ENCODE data around the gene NOL9.

Gene NOL9

DNA sequence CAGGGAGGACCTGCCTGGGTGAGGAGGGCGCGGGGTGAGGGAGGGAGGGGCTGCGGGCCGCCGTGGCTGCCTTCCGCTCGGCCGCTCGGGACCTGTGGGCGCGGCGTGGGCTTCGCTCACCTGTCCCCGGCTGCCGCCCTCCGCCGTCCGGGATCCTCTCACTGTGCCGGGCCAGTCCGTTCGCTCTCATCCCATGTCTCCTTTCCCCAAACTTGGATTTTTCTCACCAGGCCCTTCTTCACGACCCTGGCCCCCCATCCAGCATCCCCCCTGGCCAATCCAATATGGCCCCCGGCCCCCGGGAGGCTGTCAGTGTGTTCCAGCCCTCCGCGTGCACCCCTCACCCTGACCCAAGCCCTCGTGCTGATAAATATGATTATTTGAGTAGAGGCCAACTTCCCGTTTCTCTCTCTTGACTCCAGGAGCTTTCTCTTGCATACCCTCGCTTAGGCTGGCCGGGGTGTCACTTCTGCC, 25.8 kb upstream of the NOL9 start:
- DNase-seq (ENCODE audit: insufficient read length): no peak
- no peak for FAIRE-seq
- TF ChIP-seq POLR2A (IDR thresholded peaks at IDR 0.05; ENCODE audit: low read depth, low read length) (no peak), POLR2AphosphoS5 (IDR thresholded peaks at IDR 0.05; ENCODE audit: low read depth, low read length) (no peak), TAF1 (IDR thresholded peaks at IDR 0.05; ENCODE audit: borderline replicate concordance, low read depth, low read length) (no peak)

GRCh38 chr1:6579374-6580118, 25.2 kb upstream of the NOL9 start, which contains the start of gene ZBTB48:
TSS of gene ZBTB48 (plus strand) at chr1:6579994. CDS start at chr1:6580610, 616 bp downstream.
- TF ChIP-seq POLR2A (IDR thresholded peaks at IDR 0.05; ENCODE audit: low read depth, low read length) (peak; percentile 96), TAF1 (IDR thresholded peaks at IDR 0.05; ENCODE audit: borderline replicate concordance, low read depth, low read length) (0 out of 2 replicates have a peak, but pooled peaks have one; percentile 26), POLR2AphosphoS5 (IDR thresholded peaks at IDR 0.05; ENCODE audit: low read depth, low read length) (peak; percentile 90)
- FAIRE-seq: peak; percentile 99
- DNase-seq (ENCODE audit: insufficient read length): peak; percentile 100

- FAIRE-seq: no peak
- no peak for TF ChIP-seq POLR2A (IDR thresholded peaks at IDR 0.05; ENCODE audit: low read depth, low read length)
- TF ChIP-seq POLR2AphosphoS5 (IDR thresholded peaks at IDR 0.05; ENCODE audit: low read depth, low read length): no peak
- no peak for TF ChIP-seq TAF1 (IDR thresholded peaks at IDR 0.05; ENCODE audit: borderline replicate concordance, low read depth, low read length)
- DNase-seq (ENCODE audit: insufficient read length): no peak
These were observed 24.5 kb upstream of the NOL9 start for GRCh38 chr1:6578624-6579373.

DNA sequence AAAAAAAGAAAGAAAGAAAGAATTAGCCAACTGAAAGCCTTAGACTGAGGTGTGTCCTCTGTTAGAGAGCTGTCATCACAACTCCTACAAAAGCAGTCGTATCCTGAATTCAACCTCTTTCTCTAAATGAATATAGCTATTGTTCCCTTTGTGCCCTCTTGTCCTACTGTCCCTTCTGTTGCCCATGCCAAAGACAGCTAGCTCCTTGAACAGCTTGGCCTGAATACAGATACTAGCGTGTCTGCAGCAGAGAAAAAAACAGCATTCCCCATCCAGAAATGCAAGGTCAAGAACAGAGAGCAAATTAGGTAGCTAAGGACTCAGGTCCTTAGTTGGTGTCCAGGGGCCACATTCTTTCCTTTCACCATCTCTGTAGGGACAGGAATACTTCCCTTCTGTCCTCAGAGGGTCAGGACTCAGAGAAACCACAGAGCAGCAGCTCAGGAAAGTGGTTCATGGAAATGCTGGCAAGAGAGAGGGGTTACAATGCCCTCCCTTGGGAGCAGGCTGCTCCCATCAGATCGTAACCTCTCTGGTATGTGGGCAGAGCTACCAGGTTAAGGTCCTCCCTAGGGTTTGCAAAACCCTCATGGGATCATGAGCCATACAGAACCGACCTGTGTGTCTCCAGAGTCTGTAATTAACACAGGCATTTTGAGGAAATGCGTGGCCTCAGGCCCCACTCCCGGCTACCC, 23.7 kb upstream of the NOL9 start:
- no peak for FAIRE-seq
- no peak for TF ChIP-seq POLR2A (IDR thresholded peaks at IDR 0.05; ENCODE audit: low read depth, low read length)
- TF ChIP-seq TAF1 (IDR thresholded peaks at IDR 0.05; ENCODE audit: borderline replicate concordance, low read depth, low read length): no peak
- no peak for TF ChIP-seq POLR2AphosphoS5 (IDR thresholded peaks at IDR 0.05; ENCODE audit: low read depth, low read length)
- DNase-seq (ENCODE audit: insufficient read length): no peak

- TF ChIP-seq POLR2AphosphoS5 (IDR thresholded peaks at IDR 0.05; ENCODE audit: low read depth, low read length) (no peak), TAF1 (IDR thresholded peaks at IDR 0.05; ENCODE audit: borderline replicate concordance, low read depth, low read length) (no peak), POLR2A (IDR thresholded peaks at IDR 0.05; ENCODE audit: low read depth, low read length) (no peak)
- FAIRE-seq: no peak
- no peak for DNase-seq (ENCODE audit: insufficient read length)
These were observed 20.5 kb upstream of the NOL9 start for GRCh38 chr1:6574818-6575217.

GRCh38 chr1:6574025-6574620, 19.8 kb upstream of the NOL9 start:
- FAIRE-seq (no peak), DNase-seq (ENCODE audit: insufficient read length) (no peak)
- TF ChIP-seq POLR2A (IDR thresholded peaks at IDR 0.05; ENCODE audit: low read depth, low read length) (no peak), TAF1 (IDR thresholded peaks at IDR 0.05; ENCODE audit: borderline replicate concordance, low read depth, low read length) (no peak)

GRCh38 chr1:6572653-6573383, 18.5 kb upstream of the NOL9 start:
- TF ChIP-seq POLR2AphosphoS5 (IDR thresholded peaks at IDR 0.05; ENCODE audit: low read depth, low read length): no peak
- TF ChIP-seq POLR2A (IDR thresholded peaks at IDR 0.05; ENCODE audit: low read depth, low read length): no peak
- no peak for TF ChIP-seq TAF1 (IDR thresholded peaks at IDR 0.05; ENCODE audit: borderline replicate concordance, low read depth, low read length)
- DNase-seq (ENCODE audit: insufficient read length) (no peak), FAIRE-seq (no peak)

- no peak for TF ChIP-seq POLR2AphosphoS5 (IDR thresholded peaks at IDR 0.05; ENCODE audit: low read depth, low read length)
- no peak for TF ChIP-seq TAF1 (IDR thresholded peaks at IDR 0.05; ENCODE audit: borderline replicate concordance, low read depth, low read length)
- no peak for TF ChIP-seq POLR2A (IDR thresholded peaks at IDR 0.05; ENCODE audit: low read depth, low read length)
- no peak for FAIRE-seq
- no peak for DNase-seq (ENCODE audit: insufficient read length)
These were observed 16.7 kb upstream of the NOL9 start for GRCh38 chr1:6570987-6571386.

- DNase-seq (ENCODE audit: insufficient read length) (no peak), FAIRE-seq (no peak)
- TF ChIP-seq TAF1 (IDR thresholded peaks at IDR 0.05; ENCODE audit: borderline replicate concordance, low read depth, low read length): no peak
These were observed 15.8 kb upstream of the NOL9 start for GRCh38 chr1:6570100-6570499.

- DNase-seq (ENCODE audit: insufficient read length) (no peak), FAIRE-seq (no peak)
- TF ChIP-seq POLR2A (IDR thresholded peaks at IDR 0.05; ENCODE audit: low read depth, low read length) (no peak), TAF1 (IDR thresholded peaks at IDR 0.05; ENCODE audit: borderline replicate concordance, low read depth, low read length) (no peak), POLR2AphosphoS5 (IDR thresholded peaks at IDR 0.05; ENCODE audit: low read depth, low read length) (no peak)
These were observed 14.7 kb upstream of the NOL9 start for GRCh38 chr1:6569033-6569432.
